Uterus (tissue), 2 donors: ENCODE results near the gene LY6G6D.

Experiments used
- POLR2A ChIP-seq, 2 donors: fragments of 450-650 bp; IDR thresholded peaks; one replicate each; pipeline ENCODE4 v1.6.1; 2016; ENCODE audit warnings: antibody characterized with exemption in 2 of 2, mild to moderate bottlenecking in 1 of 2, moderate library complexity in 1 of 2
- TF ChIP-seq, protein P1 (sequence below), 4 experiments: fragments of 200-600 bp in 2 of 4; fragments of 450-650 bp in 2 of 4; sonication (generic) in 2 of 4; IDR thresholded peaks; one replicate each; pipeline ENCODE4 v1.5.1; 2016 to 2019; ENCODE audit warnings: antibody characterized with exemption in 4 of 4, mild to moderate bottlenecking in 2 of 4, moderate library complexity in 1 of 4

GRCh38 chr6:31736768-31737314 lies 21.7 kb downstream of the LY6G6D start:
- TF ChIP-seq, protein P1, sequence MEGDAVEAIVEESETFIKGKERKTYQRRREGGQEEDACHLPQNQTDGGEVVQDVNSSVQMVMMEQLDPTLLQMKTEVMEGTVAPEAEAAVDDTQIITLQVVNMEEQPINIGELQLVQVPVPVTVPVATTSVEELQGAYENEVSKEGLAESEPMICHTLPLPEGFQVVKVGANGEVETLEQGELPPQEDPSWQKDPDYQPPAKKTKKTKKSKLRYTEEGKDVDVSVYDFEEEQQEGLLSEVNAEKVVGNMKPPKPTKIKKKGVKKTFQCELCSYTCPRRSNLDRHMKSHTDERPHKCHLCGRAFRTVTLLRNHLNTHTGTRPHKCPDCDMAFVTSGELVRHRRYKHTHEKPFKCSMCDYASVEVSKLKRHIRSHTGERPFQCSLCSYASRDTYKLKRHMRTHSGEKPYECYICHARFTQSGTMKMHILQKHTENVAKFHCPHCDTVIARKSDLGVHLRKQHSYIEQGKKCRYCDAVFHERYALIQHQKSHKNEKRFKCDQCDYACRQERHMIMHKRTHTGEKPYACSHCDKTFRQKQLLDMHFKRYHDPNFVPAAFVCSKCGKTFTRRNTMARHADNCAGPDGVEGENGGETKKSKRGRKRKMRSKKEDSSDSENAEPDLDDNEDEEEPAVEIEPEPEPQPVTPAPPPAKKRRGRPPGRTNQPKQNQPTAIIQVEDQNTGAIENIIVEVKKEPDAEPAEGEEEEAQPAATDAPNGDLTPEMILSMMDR (IDR thresholded peaks at IDR 0.05): no peak
- no peak for TF ChIP-seq POLR2A (IDR thresholded peaks at IDR 0.05)
